Fibroblast of peridontal ligament (primary cell): ENCODE data around the gene KRT38.
A peak's percentile ranks its signal among the peaks of the same experiment; 100 is the strongest.

Experiments used
- DNase-seq: peaks from one replicate; pipeline ENCODE4 v3.0.0-alpha.2; 2010; ENCODE audit errors: extremely low read depth

The KRT38 gene

DNA sequence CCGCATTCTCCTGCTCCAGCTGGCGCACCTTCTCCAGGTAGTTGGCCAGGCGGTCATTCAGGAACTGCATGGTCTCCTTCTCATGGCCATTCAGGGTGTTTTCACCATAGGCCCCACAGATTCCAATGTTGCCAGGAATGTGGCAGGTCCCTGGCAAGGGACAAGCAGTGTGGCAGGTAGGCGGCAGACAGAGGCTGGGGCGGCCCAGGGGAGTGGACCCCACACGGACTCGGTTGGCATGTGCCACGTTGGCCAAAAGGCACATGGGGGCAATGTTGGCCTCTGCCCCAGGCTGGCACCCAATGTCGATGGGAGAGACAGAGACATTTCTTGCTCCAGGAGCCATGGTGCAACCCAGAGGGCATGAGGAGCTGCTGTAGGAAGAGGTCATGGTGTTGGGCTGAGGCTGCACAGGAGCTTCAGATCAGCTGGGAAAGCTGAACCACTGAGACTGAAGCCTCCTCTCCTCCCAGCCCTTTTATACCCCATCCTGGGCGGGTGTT is at the start of gene KRT38:
KRT38 (minus strand) TSS at position 453 of the 503 bp plus-strand sequence; CDS start at position 391, 62 bp downstream.
- DNase-seq, result no peak

DNA sequence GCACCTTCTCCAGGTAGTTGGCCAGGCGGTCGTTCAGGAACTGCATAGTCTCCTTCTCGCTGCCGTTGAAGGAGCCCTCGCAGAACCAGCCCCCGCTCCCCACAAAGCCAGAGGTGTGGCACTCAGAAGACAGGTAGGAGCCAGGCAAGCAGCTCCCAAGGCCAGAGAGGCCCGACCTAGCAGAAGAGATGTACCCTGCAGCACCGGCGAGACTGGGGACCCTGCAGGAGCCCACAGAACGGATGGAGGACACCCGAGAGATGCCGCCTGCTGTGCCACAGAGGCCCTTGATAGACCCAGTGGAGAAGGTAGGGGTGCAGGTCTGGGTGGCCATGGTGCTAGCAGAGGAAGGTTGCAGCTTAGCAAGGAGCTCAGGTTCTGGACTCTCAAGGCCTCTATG is 48.7 kb upstream of the KRT38 start, which contains the start of gene KRT36:
KRT36 (minus strand) TSS at position 380 of the 400 bp plus-strand sequence; CDS start at position 334, 46 bp downstream.
- no peak for DNase-seq

GRCh38 chr17:41486809-41487530 is 46.2 kb upstream of the KRT38 start:
- DNase-seq, result no peak

GRCh38 chr17:41486316-41486715 is 45.5 kb upstream of the KRT38 start:
- DNase-seq, result no peak

DNA sequence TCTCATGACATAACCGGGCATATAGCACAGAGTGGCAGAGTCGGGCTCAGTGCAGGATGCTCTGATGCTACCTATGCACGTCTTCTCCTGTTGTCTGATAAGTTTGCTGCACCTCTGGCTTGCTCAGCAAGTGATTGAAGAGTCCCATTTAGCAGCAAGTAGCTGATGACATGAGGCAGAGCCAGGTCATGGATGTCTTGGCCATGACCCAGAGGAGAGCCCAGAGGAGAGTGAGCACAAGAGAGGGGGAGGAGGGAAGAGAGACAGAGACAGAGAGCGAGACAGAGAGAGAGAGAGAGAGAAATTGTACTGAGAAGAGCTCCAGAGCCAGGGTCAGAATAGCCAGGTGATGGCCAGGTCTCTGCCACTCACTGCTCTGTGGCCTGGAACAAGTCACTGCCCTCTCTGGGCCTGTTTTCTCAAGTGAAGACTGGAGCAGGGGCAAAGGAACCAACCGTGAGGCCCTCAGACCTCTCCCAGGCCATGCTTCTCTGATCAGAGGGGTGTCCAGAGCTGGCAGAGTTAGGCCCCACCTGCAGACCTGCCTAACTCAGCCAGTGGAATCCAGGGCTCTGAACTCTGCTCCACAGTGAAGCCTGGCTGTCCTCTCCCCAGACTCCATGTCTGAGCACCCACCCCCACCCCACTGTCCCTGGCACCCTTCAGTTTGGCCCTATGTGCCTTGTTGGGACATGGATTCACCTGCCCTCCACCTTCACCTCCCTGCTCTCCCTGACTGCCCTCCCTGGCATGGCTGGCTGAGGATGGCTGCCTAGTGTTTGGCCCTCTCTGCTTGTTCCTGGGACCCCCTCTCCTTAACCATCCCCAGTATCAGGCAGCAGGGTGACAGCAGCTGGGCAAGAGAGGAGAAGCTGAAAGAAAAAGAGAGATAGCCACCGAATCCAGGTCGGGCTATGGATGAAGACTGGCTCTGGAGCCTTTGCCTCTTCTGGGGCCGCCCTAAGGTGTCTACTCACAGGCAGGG is 44.4 kb upstream of the KRT38 start:
- no peak for DNase-seq

DNA sequence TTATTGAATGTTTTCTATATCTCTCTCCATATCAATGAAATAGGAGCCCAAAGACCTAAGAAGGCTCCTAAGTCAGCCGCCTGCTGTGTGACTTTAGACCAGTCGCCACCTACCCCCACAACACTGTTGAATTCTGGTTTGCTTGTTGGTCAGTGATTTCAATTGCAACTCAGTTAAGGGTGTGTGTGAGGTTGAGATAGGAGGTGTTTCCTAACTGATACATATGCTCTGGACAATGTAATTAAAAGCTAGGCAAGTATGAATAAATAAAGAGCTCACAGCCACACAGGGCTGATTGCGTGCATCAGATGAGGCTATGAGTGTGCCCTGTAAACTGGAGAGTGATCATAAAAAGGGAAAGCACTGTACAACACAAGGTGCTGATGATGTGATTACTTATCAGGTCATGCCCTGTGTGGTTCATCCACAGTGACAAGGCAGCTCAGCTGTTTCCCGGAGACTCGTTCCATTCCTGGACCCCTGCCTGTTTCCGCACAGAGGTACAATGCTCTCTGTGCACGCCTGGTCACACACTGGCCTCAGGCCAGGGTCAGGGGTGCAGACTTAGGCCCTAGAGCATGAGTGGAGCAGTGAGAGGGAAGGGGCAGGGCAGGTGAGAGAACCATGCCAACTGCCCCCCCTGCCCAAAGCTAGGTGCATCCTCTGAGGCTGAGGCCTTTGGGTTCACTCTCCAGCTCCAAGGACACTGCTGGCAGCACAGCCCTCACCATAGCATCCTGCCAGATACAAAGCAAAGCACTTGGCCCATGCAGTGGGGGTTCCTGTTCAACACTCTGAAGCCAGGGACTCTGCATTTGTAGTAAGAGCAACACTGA is 43.4 kb upstream of the KRT38 start:
- no peak for DNase-seq

GRCh38 chr17:41483531-41483930 is 42.7 kb upstream of the KRT38 start:
- no peak for DNase-seq

DNA sequence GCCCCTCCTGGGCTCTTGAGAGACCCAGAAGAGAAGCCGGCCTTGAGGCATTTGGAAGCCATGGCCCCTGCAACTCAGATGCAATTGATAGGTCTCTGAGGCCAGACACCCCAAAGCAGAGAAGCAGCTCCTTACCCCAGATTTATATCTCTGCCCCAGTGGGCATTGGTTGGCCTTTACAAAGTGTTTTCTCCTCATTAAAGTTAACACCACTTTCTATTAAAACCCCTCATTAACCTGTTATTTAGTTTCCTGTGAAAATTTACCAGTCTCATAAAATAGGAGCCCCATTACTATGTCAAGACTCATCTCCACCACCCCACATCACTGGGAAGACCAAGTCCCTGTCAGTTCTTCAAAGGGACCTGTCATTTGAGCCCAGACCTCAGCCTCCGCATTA is 40.3 kb upstream of the KRT38 start, which contains the start of gene KRT35:
KRT35 (minus strand) TSS at position 116 of the 400 bp plus-strand sequence; CDS start at position 62, 54 bp downstream.
- DNase-seq, result no peak

DNA sequence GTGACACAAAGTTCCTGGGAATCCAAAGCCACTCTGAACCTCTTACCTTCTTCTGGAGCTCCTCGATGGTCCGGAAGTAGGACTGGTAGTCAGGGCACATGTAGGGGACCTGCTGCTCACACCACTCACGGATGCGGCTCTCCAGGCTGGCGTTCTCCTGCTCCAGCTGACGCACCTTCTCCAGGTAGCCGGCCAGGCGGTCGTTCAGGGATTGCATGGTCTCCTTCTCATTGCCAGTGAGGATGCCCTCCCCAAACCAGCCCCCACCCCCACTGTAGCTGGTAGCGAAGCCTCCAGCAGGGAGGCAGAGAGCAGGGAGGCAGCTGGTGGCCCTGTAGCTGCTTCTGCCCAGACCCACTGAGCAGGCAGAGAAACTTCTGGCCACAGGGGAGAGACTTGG is 39.8 kb upstream of the KRT38 start:
- no peak for DNase-seq

DNA sequence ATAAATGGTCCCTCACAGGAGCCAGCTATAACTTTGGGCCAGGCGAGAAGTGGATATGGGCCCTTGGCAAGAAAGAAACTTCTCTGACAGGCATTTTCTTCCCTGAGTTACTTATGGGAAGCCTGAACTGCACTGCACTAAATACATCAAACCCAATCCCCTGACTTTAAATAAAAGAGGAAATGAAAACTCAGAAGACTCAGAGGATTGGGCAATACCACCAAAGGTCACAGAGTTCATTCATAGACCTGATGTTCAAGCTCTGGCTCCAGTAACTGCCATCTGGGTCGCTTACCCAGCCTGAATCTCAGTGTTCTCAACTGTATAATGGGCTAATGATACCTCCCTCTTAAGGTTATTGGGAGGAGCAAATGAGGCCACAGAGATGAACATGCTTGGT is 39.4 kb upstream of the KRT38 start:
- DNase-seq, result no peak

- DNase-seq, result no peak
These were observed 37.5 kb upstream of the KRT38 start for GRCh38 chr17:41478237-41478636.

DNA sequence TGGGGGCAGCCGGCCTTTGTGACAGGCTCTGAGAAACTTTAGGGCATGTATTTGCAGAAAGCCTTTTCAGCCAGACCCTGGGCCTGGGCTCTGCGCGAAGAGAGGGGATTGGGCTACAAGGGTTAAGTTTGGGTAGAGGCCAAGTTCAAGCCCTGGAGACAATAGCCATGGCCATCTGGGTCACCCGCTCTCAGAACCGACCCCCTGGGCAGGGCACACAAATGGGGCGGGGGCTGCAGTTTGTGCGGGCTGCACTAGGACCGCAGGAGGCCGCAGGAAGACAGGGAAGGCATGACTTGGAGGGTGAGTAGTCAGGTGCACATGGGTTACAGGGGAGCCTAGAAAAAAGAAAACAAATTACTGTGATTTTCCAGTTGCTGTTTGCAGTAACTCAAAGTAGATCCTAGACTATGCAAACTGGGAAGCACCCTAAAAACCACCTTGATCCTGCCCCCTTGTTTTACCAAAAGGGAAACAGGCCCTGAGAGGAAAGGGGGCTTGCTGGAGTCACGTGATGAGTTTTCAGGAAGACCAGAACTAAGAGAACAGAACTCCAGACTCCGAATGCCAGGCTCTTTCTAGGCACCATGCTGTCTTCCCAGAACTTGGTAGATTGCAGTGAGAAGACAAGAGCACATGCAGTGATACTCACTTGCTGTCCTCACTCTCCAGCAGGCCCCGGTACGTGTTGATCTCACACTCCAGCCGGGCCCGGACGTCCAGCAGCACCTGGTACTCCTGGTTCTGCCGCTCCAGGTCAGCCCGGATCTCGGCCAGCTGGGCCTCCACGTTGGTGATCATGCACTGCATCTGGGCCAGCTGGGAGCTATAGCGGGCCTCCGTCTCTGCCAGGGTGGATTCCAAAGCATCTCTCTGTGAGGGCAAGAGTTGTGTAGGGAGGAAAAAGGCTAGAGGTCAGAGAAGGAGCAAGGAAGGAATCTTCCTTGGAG is 36.4 kb upstream of the KRT38 start:
- DNase-seq, result no peak

DNA sequence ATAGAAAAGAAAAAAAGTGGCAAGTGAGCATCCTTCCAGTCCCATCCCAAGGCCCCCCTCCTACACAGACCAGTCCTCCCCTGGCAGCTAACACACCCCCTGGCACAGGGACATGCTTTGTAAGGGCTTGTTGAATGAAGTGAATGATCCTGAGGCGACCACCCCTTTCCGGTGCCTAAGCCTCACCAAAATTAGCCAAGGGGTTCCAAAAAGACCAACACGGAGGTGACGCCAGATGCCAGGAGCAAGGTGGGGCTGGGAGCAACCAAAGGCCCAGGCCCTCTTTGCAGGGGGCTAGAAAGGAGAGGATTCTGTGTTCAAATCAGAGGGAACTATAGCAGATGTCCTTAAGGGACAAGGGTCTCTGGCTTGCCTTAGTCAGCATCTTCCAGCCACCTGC is 34.6 kb upstream of the KRT38 start:
- DNase-seq, result no peak

GRCh38 chr17:41474863-41475262 is 34.1 kb upstream of the KRT38 start:
- DNase-seq, result no peak

DNA sequence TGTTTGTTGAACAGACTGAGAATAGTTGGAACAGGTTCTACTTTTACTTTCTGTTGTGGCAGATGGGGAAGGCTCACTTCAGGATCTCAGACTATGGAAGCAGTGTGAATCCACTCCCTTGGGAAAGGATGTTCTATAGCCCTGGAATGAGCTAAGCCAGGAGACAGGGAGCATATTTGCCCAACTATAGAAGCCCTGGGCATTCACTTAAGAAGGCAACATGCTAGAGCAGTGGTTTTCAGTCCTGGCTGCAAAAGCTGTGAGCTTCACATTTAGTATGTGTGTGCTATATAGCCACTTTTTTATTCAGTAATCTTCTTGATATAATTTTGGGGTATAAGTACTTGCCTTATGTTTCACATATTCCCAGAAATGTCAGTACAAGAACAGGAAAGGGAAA is 27.6 kb upstream of the KRT38 start:
- DNase-seq, result no peak

GRCh38 chr17:41467561-41467960 is 26.8 kb upstream of the KRT38 start:
- DNase-seq, result peak; percentile 20

DNA sequence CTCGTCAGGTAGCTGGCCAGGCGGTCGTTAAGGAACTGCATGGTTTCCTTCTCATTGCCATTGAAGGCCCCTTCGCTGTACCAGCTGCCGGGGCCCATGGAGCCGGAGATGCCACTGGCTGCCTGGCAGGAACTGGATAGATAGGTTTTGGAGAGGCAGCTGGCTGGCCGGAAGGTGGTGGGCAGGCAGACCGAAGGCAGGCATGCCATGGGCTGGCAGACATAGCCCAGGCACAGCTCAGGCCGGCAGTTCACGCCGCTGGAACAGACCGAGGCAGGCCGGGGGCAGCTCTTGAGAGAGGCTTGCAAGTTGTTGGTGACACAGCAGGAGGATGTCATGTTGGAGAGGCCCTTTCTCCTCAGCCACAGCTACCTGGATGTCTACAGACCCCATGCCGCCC is 26.2 kb upstream of the KRT38 start, which contains the start of gene KRT32:
KRT32 (minus strand) TSS at position 399 of the 400 bp plus-strand sequence; CDS start at position 338, 61 bp downstream.
- no peak for DNase-seq

DNA sequence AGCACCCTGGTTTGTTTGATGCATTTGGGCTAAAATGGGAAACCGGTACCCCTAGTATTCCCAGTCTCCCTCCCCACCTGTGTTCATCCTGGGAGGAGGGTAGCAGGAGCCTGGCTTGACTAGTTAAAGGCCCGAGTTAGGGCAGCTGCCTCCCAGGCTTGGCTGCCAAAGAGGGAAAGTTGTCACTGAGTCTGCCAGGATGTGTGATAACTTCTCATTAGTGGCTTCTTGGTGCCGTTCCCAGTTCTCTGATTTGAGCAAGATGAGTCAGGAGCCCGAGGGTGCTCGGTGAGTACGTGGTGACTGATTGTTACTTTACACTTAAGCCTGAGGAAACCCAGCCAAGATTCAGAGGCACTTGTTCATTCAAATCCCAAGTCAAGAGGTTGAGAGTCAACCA is 23.9 kb upstream of the KRT38 start:
- DNase-seq, result peak; percentile 92

GRCh38 chr17:41464173-41464572 is 23.4 kb upstream of the KRT38 start:
- DNase-seq, result no peak

GRCh38 chr17:41463746-41464145 is 23.0 kb upstream of the KRT38 start:
- no peak for DNase-seq
